ENCODE measurements around the gene MAPK13. TPM values are rescaled to one million over a fixed set of nuclear protein-coding genes. Genes with fewer than 3 reads are reported as not detected.

MAPK13 gene
- total RNA-seq (2022; extraction: Qiagen RNA extraction; ENCODE audit: low read depth), result 0.84 to 2.0 TPM (median 1.1 TPM) in 5 replicates

GRCh38 chr6:36129941-36130666 is at the start of gene MAPK13:
Gene MAPK13, plus strand, starts transcription at chr6:36130513. Its CDS starts 70 bp downstream, at chr6:36130583.

Other genes with a start within 250 kb of the MAPK13 start
- 29.1 to 48.1 TPM (median 32.5 TPM) in 5 replicates for gene SRPK1, start 209.4 kb upstream of the MAPK13 start, total RNA-seq (2022; extraction: Qiagen RNA extraction; ENCODE audit: low read depth)
- not detected in 5 replicates for gene SLC26A8, start 105.9 kb upstream of the MAPK13 start, total RNA-seq (2022; extraction: Qiagen RNA extraction; ENCODE audit: low read depth)
- 23.0 to 27.0 TPM (median 25.4 TPM) in 5 replicates for gene MAPK14, start 102.7 kb upstream of the MAPK13 start, total RNA-seq (2022; extraction: Qiagen RNA extraction; ENCODE audit: low read depth)
- 11.1 to 12.9 TPM (median 11.8 TPM) in 5 replicates for gene BRPF3, start 66.2 kb downstream of the MAPK13 start, total RNA-seq (2022; extraction: Qiagen RNA extraction; ENCODE audit: low read depth)
- gene PNPLA1, start 139.5 kb downstream of the MAPK13 start, total RNA-seq (2022; extraction: Qiagen RNA extraction; ENCODE audit: low read depth), result 0.05 TPM in 1 of 5 replicates, not detected in the others
- not detected in 5 replicates for gene BNIP5, start 206.4 kb downstream of the MAPK13 start, total RNA-seq (2022; extraction: Qiagen RNA extraction; ENCODE audit: low read depth)